Heart left ventricle (tissue), 16 donors: Measurements from ENCODE around the gene TFEC. TPM values are rescaled to one million over a fixed set of nuclear protein-coding genes. Genes with fewer than 3 reads are reported as not detected.

ENCODE experiments used
- ATAC-seq, 4 donors: fragments of 200-7000 bp; cut with Tn5 transposase; one replicate each; pipeline ENCODE4 v1.9.1; 2020 to 2022; ENCODE audit warnings: moderate library complexity in 4 of 4, mild to moderate bottlenecking in 3 of 4, moderate number of reproducible peaks in 1 of 4
- DNase-seq, 5 donors: peaks; one replicate each; pipeline ENCODE4 v3.0.0-alpha.2; 2020
- H3K27ac ChIP-seq, 12 donors: fragments of 200-600 bp; sonication (generic) in 4 of 12; one replicate each; pipeline versions ENCODE4 v1.5.0 to v1.8.0; 2016 to 2022; ENCODE audit warnings: mild to moderate bottlenecking in 2 of 12
- H3K27me3 ChIP-seq, 9 donors: fragments of 200-600 bp; sonication (generic) in 2 of 9; one replicate each; pipeline versions ENCODE4 v1.5.1 to v1.8.0; 2016 to 2022; ENCODE audit warnings: mild to moderate bottlenecking in 3 of 9
- H3K36me3 ChIP-seq, 9 donors: fragments of 200-600 bp; sonication (generic) in 2 of 9; one replicate each; pipeline versions ENCODE4 v1.5.0 to v1.8.0; 2018 to 2022; ENCODE audit warnings: mild to moderate bottlenecking in 2 of 9
- H3K4me1 ChIP-seq, 12 donors: fragments of 200-600 bp; sonication (generic) in 4 of 12; one replicate each; pipeline versions ENCODE4 v1.5.0 to v1.8.0; 2016 to 2022; ENCODE audit warnings: mild to moderate bottlenecking in 3 of 12
- H3K4me3 ChIP-seq, 12 donors: fragments of 200-600 bp; sonication (generic) in 4 of 12; one replicate each; pipeline versions ENCODE4 v1.5.0 to v1.8.0; 2017 to 2022; ENCODE audit warnings: mild to moderate bottlenecking in 9 of 12, moderate library complexity in 4 of 12
- H3K9me3 ChIP-seq, 12 donors: fragments of 200-600 bp; sonication (generic) in 4 of 12; one replicate each; pipeline versions ENCODE4 v1.5.0 to v1.8.0; 2016 to 2022; ENCODE audit warnings: mild to moderate bottlenecking in 1 of 12
- CTCF ChIP-seq, 12 donors: fragments of 200-600 bp; sonication (generic) in 4 of 12; IDR thresholded peaks; one replicate each; pipeline versions ENCODE4 v1.5.0 to v1.8.0; 2018 to 2022; ENCODE audit warnings: antibody characterized with exemption in 12 of 12, mild to moderate bottlenecking in 5 of 12
- POLR2A ChIP-seq, 2 donors: fragments of 450-650 bp; IDR thresholded peaks; one replicate each; pipeline ENCODE4 v1.6.1; 2017; ENCODE audit warnings: antibody characterized with exemption in 2 of 2, mild to moderate bottlenecking in 2 of 2, moderate library complexity in 2 of 2
- WGBS, 4 donors: extraction: QIAGEN DNeasy Blood & Tissue Kit in 2 of 4; methylation state at CpG; one replicate each; pipeline versions ENCODE4 v1.1.5 to v1.1.7; 2013 to 2018; 5-methylcytosine and 5-hydroxymethylcytosine counted together
- intact Hi-C, 10 donors: fragments of 100-400 bp; cut with DNase I; formaldehyde crosslinking; loops; one replicate each; pipeline versions ENCODE4 v1.11.1 to v1.14.2; 2022
- polyA plus RNA-seq, 2 donors: library from polyadenylated mRNA; stranded (reverse); fragments of 200-250 nt; gene quantifications; one replicate each; pipeline ENCODE4 v1.2.3, GENCODE V29; 2013
- total RNA-seq, 9 donors: library from RNA; depleted of rRNA in 2 of 9; stranded (reverse); fragments of >200 nt in 2 of 9; fragmentation: NEBNext Ultra II Directional in 3 of 9; extraction: Animal tissue kit (Norgen Biotek cat#: 25700) in 3 of 9; gene quantifications; one replicate each; pipeline versions ENCODE4 v1.1.0 to v1.2.4, GENCODE V29; 2016 to 2023
- donor health status: ischemic (EF 13 %, LVEDD 7.1; RV severe dilation, severe dysfunction).
- donor health status: healthy with polysubstance abuse.
- donor health status: DM: no; HTN: yes; CAD: no.
- donor health status: DM: no; HTN: no; CAD: no.
- donor health status: ischemic (EF 25% LVEDD 6.9; RV normal size, moderate dysfunction).
- donor health status: ischemic (EF 25% LVEDD 5.7; RV mildly dilated, moderate dysfunction).
- donor health status: healthy.
- donor health status: DM: yes; HTN: yes; CAD: no.
- donor health status: ischemic (EF 35%, LVEDD 5.7; RV mildly dilated, moderate dysfunction).
- donor health status: nonischemic (EF 11% LVEDD 7.7; RV severe dilation, severe dysfunction).
- donor health status: DM: yes; HTN: yes; CAD: no.
- donor health status: PGD.
- donor health status: ischemic (EF 29% LVEDD 5.4; RV normal size, mild dysfunction).
- donor health status: nonischemic (EF 23%, LVEDD 6.1; RV moderate dilation, normal function).

The TFEC gene
- total and polyA plus RNA-seq, 11 donors, result 0.42 to 15.4 (median 0.87) TPM

DNA sequence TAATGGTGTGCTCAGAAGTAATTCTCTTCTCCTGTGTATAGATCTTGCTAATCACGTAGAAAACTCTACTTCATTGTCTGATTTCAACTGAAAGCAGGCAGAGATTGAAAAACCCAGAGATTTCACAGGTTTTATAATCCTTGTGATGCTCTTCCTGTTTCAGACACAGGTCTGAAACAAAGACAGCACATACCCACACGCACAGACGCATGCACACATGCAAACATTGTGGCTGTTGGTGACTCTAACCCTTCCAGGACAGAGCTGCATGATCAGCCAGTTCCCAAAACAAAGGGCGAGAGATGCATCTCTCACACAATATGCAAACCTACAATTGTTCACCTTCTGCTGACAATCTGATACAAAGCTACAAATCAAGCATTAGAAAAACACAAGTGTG, 11.1 kb upstream of the TFEC start:
- Histone ChIP-seq H3K36me3 (no peaks in the 10 kb centered on the region), H3K4me1 (peaks cover 0 to 2% (median 0%) of the 10 kb centered on the region in 12 donors), H3K4me3 (no peak overlapping the region), H3K27ac (no peak overlapping the region), H3K27me3 (peaks cover 0 to 4% (median 0%) of the 10 kb centered on the region in 9 donors), H3K9me3 (peaks cover 0 to under 1% (median 0%) of the 10 kb centered on the region in 12 donors)
- DNase-seq (no peak), ATAC-seq (no peak)
- intact Hi-C loops, result no loop called here
- TF ChIP-seq POLR2A (IDR thresholded peaks at IDR 0.05), result no peak
- no peak for TF ChIP-seq CTCF (IDR thresholded peaks at IDR 0.05)
- WGBS, 4 donors, result 72 to 76% (median 73%) methylated on average over 4 of the region's 4 CpGs

GRCh38 chr7:116037401-116037800, 6.8 kb upstream of the TFEC start:
- ATAC-seq (no peak), DNase-seq (no peak)
- no peaks in the 10 kb centered on the region for H3K27me3 ChIP-seq
- intact Hi-C loops, result no loop called here
- no peak overlapping the region for H3K4me3 ChIP-seq
- 84 to 91% (median 87%) methylated on average over 2 of the region's 2 CpGs for WGBS, 4 donors
- H3K4me1 ChIP-seq, result peaks cover 0 to 2% (median 0%) of the 10 kb centered on the region in 12 donors
- H3K9me3 ChIP-seq, result no peaks in the 10 kb centered on the region
- no peak overlapping the region for H3K27ac ChIP-seq
- no peak for TF ChIP-seq CTCF (IDR thresholded peaks at IDR 0.05)
- no peak for TF ChIP-seq POLR2A (IDR thresholded peaks at IDR 0.05)
- H3K36me3 ChIP-seq, result no peaks in the 10 kb centered on the region

GRCh38 chr7:116034411-116034810, 3.8 kb upstream of the TFEC start:
- WGBS, 4 donors, result 71 to 90% (median 85%) methylated on average over 3 of the region's 3 CpGs
- Histone ChIP-seq H3K9me3 (no peaks in the 10 kb centered on the region), H3K27ac (no peak overlapping the region), H3K27me3 (no peaks in the 10 kb centered on the region), H3K4me3 (no peak overlapping the region), H3K4me1 (peaks cover 0 to 13% (median 0%) of the 10 kb centered on the region in 12 donors), H3K36me3 (no peaks in the 10 kb centered on the region)
- ATAC-seq (no peak), DNase-seq (no peak)
- TF ChIP-seq POLR2A (IDR thresholded peaks at IDR 0.05) (no peak), CTCF (IDR thresholded peaks at IDR 0.05) (no peak)
- intact Hi-C loops, result no loop called here

DNA sequence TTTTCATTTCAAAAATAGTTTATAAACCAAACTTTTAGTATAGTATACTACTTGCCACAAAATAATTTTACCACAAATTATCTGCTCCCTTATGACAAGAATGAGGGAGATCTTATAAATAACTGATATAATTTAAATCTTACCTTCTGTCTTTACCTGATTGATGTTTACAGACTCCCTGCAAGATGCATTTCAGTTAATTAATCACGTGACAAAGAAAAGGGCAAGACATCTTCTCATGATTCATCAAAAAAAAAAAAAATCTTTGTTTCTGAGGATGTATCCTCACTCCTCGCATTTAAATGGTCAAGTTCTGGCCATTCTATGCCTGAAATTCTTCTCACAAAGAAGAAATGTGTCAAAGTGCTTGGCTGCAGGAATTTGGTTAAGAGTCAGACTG, 2.3 kb upstream of the TFEC start:
- Histone ChIP-seq H3K27ac (no peak overlapping the region), H3K4me1 (peaks cover 0 to 13% (median 0%) of the 10 kb centered on the region in 12 donors), H3K36me3 (no peaks in the 10 kb centered on the region), H3K27me3 (no peaks in the 10 kb centered on the region), H3K9me3 (no peaks in the 10 kb centered on the region), H3K4me3 (no peak overlapping the region)
- no peak for TF ChIP-seq CTCF (IDR thresholded peaks at IDR 0.05)
- TF ChIP-seq POLR2A (IDR thresholded peaks at IDR 0.05), result no peak
- ATAC-seq, result no peak
- intact Hi-C loops, result no loop called here
- no peak for DNase-seq
- 74 to 88% (median 81%) methylated on average over 2 of the region's 2 CpGs for WGBS, 4 donors
